22Rv1 (cell line): ENCODE results near the gene TMEM87A.

ENCODE experiments used
- CTCF ChIP-seq: fragments of 450-650 bp; IDR thresholded peaks from 2 replicates; pipeline ENCODE4 v1.5.1; 2017; ENCODE audit warnings: mild to moderate bottlenecking
- ZFX ChIP-seq: fragments of 450-650 bp; IDR thresholded peaks from 2 replicates; pipeline ENCODE4 v1.6.1; 2017; ENCODE audit warnings: antibody characterized with exemption, borderline replicate concordance

- TF ChIP-seq ZFX (no peak), CTCF (no peak)
Measured at GRCh38 chr15:42206406-42206805, 66.8 kb downstream of the TMEM87A start.
